GM12875 (cell line): Measurements from ENCODE around the gene DISC1.

ENCODE experiments used
- H3K4me3 ChIP-seq: one replicate; pipeline ENCODE4 v1.5.1; 2011; ENCODE audit warnings: low read depth, low read length, control low read depth
- TF ChIP-seq, protein P1 (sequence below): IDR thresholded peaks from 2 replicates; pipeline ENCODE4 v1.5.1; 2011; ENCODE audit warnings: low read depth, mild to moderate bottlenecking, control low read depth, inconsistent platforms, low read length, moderate library complexity, borderline replicate concordance; ENCODE audit not compliant: insufficient read depth

The DISC1 gene

DNA sequence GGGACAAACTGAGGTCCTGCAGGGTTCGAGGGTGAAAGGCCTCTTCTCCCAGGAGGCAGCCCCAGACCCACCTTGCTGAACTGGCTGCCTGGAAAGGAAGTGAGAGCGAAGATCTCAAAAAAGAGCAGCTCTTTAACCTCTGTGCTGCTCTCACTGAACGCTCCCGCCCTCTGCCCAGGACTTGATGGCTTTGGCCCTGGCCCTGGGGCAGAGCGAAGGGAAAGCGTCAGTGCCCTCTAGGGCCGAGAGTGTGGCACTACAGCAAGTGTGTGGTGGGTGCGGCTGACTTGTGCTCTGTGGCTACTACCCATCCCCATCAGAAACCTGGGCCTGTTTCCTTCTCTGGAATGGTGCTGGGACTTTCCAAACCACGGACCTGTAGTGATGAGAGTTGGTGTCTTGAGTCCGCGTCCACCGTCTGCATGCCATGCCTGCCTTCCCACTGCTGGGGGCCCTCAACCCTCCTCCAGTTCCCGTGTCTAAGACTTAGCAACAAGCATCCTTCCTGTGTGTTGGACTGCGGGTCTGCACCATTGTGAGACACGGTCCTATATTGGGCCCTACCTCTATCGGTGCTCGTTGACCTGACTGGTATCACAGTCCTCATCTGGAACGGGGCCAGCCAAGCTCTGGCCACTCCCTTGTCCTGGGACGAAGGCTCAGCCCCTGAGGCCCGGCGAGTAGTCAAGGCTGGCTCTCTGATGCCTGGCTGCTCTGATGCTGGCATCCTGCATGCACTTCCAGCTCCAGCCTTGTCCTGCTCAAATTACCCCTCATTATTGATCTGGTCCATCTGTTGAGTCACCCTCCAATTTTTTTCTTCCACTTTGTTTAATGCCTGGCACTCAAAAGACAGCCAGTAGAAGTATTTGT lies 180.3 kb downstream of the DISC1 start:
- TF ChIP-seq, protein P1, sequence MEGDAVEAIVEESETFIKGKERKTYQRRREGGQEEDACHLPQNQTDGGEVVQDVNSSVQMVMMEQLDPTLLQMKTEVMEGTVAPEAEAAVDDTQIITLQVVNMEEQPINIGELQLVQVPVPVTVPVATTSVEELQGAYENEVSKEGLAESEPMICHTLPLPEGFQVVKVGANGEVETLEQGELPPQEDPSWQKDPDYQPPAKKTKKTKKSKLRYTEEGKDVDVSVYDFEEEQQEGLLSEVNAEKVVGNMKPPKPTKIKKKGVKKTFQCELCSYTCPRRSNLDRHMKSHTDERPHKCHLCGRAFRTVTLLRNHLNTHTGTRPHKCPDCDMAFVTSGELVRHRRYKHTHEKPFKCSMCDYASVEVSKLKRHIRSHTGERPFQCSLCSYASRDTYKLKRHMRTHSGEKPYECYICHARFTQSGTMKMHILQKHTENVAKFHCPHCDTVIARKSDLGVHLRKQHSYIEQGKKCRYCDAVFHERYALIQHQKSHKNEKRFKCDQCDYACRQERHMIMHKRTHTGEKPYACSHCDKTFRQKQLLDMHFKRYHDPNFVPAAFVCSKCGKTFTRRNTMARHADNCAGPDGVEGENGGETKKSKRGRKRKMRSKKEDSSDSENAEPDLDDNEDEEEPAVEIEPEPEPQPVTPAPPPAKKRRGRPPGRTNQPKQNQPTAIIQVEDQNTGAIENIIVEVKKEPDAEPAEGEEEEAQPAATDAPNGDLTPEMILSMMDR: peak; percentile 88
- H3K4me3 ChIP-seq: no peak overlapping the region

DNA sequence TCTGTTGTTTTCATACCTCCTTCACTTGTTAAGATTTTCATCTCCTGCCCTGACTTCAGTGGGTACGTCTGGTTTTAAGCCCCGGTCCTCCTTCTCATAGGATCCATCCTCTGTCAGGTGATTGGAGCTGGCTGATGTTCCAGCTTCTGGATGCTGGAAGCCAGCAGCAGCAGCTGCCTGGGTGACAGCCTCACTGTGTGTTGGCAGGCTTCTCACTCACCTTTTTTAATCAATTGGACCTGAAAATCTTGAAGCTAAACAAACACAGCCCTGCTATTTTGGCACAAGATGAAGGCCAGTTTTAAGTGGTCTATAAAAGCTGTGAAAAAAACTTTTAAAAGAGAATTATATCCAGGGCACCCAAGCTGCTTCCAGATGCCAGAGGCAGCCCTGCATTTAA lies 181.0 kb downstream of the DISC1 start:
- no peak overlapping the region for H3K4me3 ChIP-seq
- TF ChIP-seq, protein P1: no peak

DNA sequence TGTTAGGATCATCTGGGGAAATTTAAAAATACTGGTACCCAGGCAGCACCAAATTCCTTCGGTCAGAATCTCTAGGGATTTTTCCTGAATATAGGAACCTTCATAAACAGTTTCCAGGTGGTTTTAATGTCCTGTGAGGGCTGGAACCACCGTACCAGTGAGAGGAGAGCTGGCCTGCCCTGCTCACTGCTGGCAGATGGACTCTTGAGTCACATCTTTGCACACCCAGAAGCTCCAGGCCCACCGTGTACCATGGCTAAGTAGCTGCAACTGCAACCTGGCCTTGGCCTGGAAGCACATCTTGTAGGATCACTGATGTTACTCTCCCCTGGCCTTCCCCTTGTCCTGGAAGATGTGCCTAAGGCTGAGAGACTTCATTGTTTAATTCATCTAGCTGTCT lies 181.5 kb downstream of the DISC1 start:
- no peak overlapping the region for H3K4me3 ChIP-seq
- TF ChIP-seq, protein P1: no peak

DNA sequence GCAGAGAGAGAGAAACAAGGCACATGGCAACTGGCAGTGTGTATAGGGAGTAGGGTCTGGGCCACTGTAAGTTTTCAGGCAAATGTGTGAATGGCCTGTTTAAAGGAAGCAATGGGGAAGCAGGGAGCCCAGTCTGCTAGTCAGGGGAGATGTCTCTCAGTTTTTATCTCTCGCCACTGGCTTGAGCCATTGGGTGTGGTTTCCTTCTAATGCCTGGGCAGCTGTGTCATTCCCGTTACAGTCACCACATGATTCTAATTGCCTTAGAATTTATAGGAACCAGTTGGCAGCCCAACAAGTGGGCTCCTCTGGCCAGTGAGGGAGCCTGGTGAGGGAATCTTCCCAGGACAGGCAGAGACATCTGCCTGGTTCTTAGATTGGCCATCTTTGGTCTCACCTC lies 182.4 kb downstream of the DISC1 start:
- no peak overlapping the region for H3K4me3 ChIP-seq
- TF ChIP-seq, protein P1: no peak

DNA sequence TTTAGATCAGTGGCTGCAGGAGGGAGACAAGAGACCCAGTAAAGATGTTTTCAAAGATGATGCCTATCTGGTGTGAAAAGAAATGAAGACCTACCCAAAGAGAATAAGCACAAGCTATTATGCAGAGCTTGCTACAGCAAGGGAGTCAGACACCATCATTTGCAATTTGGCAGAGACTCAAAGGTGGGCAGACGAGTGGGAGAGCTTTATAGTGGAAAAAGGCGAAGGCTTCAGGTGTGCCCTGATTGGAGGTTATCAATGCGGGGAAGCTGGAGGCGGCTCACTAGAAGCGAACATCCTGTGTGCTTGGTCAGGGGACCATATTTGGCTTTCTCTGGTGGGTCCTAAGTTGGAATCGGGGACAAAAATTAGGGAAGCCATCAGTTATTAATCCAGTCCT lies 183.8 kb downstream of the DISC1 start:
- TF ChIP-seq, protein P1: no peak
- no peak overlapping the region for H3K4me3 ChIP-seq

DNA sequence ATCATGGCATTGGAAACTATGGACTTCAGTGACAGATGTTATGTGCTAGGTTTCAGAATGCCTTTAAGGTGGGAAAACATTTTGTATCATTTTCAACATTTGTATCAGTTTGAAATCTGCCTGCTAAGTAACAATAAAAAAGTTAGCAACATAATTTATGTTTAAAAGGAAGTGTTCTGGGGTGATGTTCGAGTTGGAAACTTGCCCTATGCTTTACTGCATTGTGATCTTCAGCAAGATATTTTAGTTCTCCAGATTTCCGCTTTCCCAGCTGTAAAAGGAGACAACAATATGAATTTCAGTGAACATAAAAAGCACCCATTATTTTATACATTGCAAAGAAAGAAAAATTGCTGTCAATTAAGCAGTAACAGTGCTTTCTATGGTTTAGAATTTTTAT lies 187.4 kb downstream of the DISC1 start:
- TF ChIP-seq, protein P1: no peak
- no peak overlapping the region for H3K4me3 ChIP-seq

DNA sequence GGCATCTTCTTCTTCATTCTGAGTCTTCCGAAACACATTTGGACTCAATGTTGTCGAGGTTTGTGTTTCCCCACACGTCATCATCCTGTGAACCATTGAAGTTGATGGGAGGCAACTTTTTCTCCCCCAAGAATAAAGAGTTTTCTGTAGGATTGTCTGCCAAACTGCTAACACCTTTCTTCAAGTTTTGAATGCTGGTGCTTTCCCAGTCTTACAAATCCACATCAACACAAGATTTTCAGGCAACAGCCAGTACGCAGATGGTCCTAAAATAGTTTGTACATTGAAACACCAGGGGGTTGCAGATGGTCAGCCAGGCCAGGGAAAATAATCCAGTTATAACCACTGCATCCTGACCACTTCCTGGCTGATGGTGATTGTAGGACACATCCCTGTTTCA lies 187.9 kb downstream of the DISC1 start:
- TF ChIP-seq, protein P1: no peak
- H3K4me3 ChIP-seq: no peak overlapping the region
